ENCODE measurements around the gene CCSER2.

DNA sequence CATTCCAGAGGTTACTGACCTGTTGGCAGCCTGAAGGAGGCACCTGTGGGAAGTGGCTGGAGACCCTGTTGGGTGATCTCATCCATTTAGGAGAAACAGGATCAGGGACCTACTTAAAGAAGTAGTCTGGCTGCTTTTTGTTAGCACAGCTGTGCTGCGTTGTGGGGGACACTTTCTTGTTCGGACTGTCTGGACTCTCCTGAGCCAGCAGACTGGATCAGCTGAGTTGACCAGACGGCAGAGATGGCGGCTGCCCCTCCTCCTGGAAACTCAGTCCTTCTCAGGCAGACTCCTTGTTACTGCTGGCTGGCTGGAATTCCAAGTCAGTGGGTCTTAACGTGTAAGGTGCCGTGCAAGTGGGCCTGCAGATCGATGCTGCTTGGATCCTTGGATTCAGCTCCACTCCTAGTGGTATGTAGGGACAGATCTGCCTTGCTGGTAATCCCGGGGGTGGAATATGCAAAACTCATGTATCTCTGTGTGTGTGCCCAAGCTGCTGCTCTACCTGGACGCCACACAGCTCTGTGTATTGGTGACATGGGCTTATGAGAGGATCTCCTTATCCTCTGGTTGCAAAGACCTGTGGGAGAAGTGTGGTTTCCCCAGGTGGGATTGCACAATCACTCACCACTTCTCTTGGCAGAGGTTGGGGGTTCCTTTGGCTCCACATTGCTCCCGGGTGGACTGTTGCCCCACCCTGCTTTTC, 87.3 kb downstream of the CCSER2 start:
- TF ChIP-seq, protein P1, sequence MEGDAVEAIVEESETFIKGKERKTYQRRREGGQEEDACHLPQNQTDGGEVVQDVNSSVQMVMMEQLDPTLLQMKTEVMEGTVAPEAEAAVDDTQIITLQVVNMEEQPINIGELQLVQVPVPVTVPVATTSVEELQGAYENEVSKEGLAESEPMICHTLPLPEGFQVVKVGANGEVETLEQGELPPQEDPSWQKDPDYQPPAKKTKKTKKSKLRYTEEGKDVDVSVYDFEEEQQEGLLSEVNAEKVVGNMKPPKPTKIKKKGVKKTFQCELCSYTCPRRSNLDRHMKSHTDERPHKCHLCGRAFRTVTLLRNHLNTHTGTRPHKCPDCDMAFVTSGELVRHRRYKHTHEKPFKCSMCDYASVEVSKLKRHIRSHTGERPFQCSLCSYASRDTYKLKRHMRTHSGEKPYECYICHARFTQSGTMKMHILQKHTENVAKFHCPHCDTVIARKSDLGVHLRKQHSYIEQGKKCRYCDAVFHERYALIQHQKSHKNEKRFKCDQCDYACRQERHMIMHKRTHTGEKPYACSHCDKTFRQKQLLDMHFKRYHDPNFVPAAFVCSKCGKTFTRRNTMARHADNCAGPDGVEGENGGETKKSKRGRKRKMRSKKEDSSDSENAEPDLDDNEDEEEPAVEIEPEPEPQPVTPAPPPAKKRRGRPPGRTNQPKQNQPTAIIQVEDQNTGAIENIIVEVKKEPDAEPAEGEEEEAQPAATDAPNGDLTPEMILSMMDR (IDR thresholded peaks at IDR 0.05): no peak
- no peak for TF ChIP-seq POLR2A (IDR thresholded peaks at IDR 0.05)
- TF ChIP-seq EP300 (IDR thresholded peaks at IDR 0.05): no peak
- no peak for TF ChIP-seq POLR2AphosphoS5 (IDR thresholded peaks at IDR 0.05)
